ENCODE results near the gene EHD4.

EHD4 gene

GRCh38 chr15:41881086-41881485 is 91.3 kb downstream of the EHD4 start:
- no peak for DNase-seq (ENCODE audit: low read depth in 2 of 2)

- no peak for DNase-seq (ENCODE audit: low read depth in 2 of 2)
Measured at GRCh38 chr15:41880156-41880877, 92.0 kb downstream of the EHD4 start.

GRCh38 chr15:41879321-41879845 is 93.0 kb downstream of the EHD4 start:
- DNase-seq (ENCODE audit: low read depth in 2 of 2), result no peak

- no peak for DNase-seq (ENCODE audit: low read depth in 2 of 2)
Measured at GRCh38 chr15:41878355-41878699, 94.0 kb downstream of the EHD4 start.

GRCh38 chr15:41877631-41878354 is 94.6 kb downstream of the EHD4 start:
- no peak for DNase-seq (ENCODE audit: low read depth in 2 of 2)

- no peak for DNase-seq (ENCODE audit: low read depth in 2 of 2)
Measured at GRCh38 chr15:41876689-41877088, 95.7 kb downstream of the EHD4 start.

- no peak for DNase-seq (ENCODE audit: low read depth in 2 of 2)
Measured at GRCh38 chr15:41876007-41876406, 96.3 kb downstream of the EHD4 start.

GRCh38 chr15:41874736-41875135 is 97.6 kb downstream of the EHD4 start:
- DNase-seq (ENCODE audit: low read depth in 2 of 2), result no peak

- no peak for DNase-seq (ENCODE audit: low read depth in 2 of 2)
Measured at GRCh38 chr15:41873711-41874110, 98.6 kb downstream of the EHD4 start.

GRCh38 chr15:41872166-41872747 is 100.1 kb downstream of the EHD4 start:
- DNase-seq (ENCODE audit: low read depth in 2 of 2), result no peak

GRCh38 chr15:41871175-41871905 is 101.0 kb downstream of the EHD4 start:
- no peak for DNase-seq (ENCODE audit: low read depth in 2 of 2)

- DNase-seq (ENCODE audit: low read depth in 2 of 2), result peak; percentile 36 to 38
Measured at GRCh38 chr15:41870689-41871081, 101.7 kb downstream of the EHD4 start.

GRCh38 chr15:41869770-41870688 is 102.3 kb downstream of the EHD4 start:
- no peak for DNase-seq (ENCODE audit: low read depth in 2 of 2)

- no peak for DNase-seq (ENCODE audit: low read depth in 2 of 2)
Measured at GRCh38 chr15:41868321-41868720, 104.0 kb downstream of the EHD4 start.

- DNase-seq (ENCODE audit: low read depth in 2 of 2), result no peak
Measured at GRCh38 chr15:41866872-41867579, 105.3 kb downstream of the EHD4 start.

GRCh38 chr15:41866263-41866703 is 106.1 kb downstream of the EHD4 start:
- no peak for DNase-seq (ENCODE audit: low read depth in 2 of 2)

GRCh38 chr15:41865490-41866055 is 106.8 kb downstream of the EHD4 start:
- no peak for DNase-seq (ENCODE audit: low read depth in 2 of 2)

- no peak for DNase-seq (ENCODE audit: low read depth in 2 of 2)
Measured at GRCh38 chr15:41862515-41863116, 109.7 kb downstream of the EHD4 start.

- DNase-seq (ENCODE audit: low read depth in 2 of 2), result no peak
Measured at GRCh38 chr15:41861736-41862356, 110.5 kb downstream of the EHD4 start.

All from activated CD4-positive, alpha-beta T cell treated with anti-CD3 and anti-CD28 coated beads for 24 hours (primary cell).